WTC11 (cell line): ENCODE data around the gene C1orf198. TPM values are rescaled to one million over a fixed set of nuclear protein-coding genes. Genes with fewer than 3 reads are reported as not detected.
A peak's percentile ranks its signal among the peaks of the same experiment; 100 is the strongest.

Source experiments
- ATAC-seq: fragments of 200-7000 bp; cut with Tn5 transposase; 2 replicates; pipeline ENCODE4 v1.10.0; 2021; ENCODE audit warnings: mild to moderate bottlenecking, moderate library complexity
- CTCF ChIA-PET: fragments of 300-600 bp; sonication (Branson Sonifier 250); formaldehyde crosslinking; loops from one replicate; lab custom pipeline; 2021; ENCODE audit warnings: antibody characterized with exemption; lab: Charles Lee
- POLR2A ChIA-PET: fragments of 350-600 bp; sonication (Branson Sonifier 250); formaldehyde crosslinking; loops from one replicate; lab custom pipeline; 2021; ENCODE audit warnings: antibody characterized with exemption; lab: Charles Lee
- DNase-seq: peaks from one replicate; pipeline ENCODE4 v3.0.0; 2021; ENCODE audit warnings: low spot score
- H3K27ac Mint-ChIP-seq: 2 replicates; pipeline ENCODE4 v1.8.0; 2021; ENCODE audit warnings: mixed read lengths
- H3K27me3 Mint-ChIP-seq: 2 replicates; pipeline ENCODE4 v1.8.0; 2021; ENCODE audit warnings: low read depth, mild to moderate bottlenecking, moderate library complexity, mixed read lengths
- H3K36me3 Mint-ChIP-seq: 2 replicates; pipeline ENCODE4 v1.8.0; 2021; ENCODE audit warnings: mixed read lengths
- H3K4me1 Mint-ChIP-seq: 2 replicates; pipeline ENCODE4 v1.8.0; 2022; ENCODE audit warnings: mixed read lengths
- H3K4me3 Mint-ChIP-seq: 2 replicates; pipeline ENCODE4 v1.8.0; 2021; ENCODE audit warnings: mild to moderate bottlenecking, moderate library complexity, mixed read lengths
- H3K9me3 Mint-ChIP-seq: 2 replicates; pipeline ENCODE4 v1.8.0; 2021; ENCODE audit warnings: mixed read lengths
- CREM ChIP-seq: sonication (generic); formaldehyde crosslinking; IDR thresholded peaks from 2 replicates; pipeline ENCODE4 v1.8.1; 2022; ENCODE audit warnings: mild to moderate bottlenecking, missing genetic modification reagents, moderate library complexity
- FOXJ3 ChIP-seq: sonication (generic); formaldehyde crosslinking; IDR thresholded peaks from 2 replicates; pipeline ENCODE4 v1.9.0; 2021; ENCODE audit warnings: missing genetic modification reagents, mild to moderate bottlenecking, borderline replicate concordance
- JAZF1 ChIP-seq: fragments of 250-450 bp; sonication (Bioruptor Pico); IDR thresholded peaks from 2 replicates; pipeline ENCODE4 v1.9.0; 2021; ENCODE audit warnings: moderate library complexity, mild to moderate bottlenecking, inconsistent platforms
- NR3C1 ChIP-seq: sonication (generic); formaldehyde crosslinking; conservative IDR thresholded peaks from 2 replicates; pipeline ENCODE4 v1.8.1; 2023; ENCODE audit warnings: low read depth, mild to moderate bottlenecking, missing genetic modification reagents
- PRRX2 ChIP-seq: fragments of 250-450 bp; sonication (Bioruptor Pico); IDR thresholded peaks from 2 replicates; pipeline ENCODE4 v1.8.0; 2021; ENCODE audit warnings: mild to moderate bottlenecking
- SOX15 ChIP-seq: fragments of 250-450 bp; sonication (Bioruptor Pico); IDR thresholded peaks from 2 replicates; pipeline ENCODE4 v1.9.0; 2021; ENCODE audit warnings: mild to moderate bottlenecking
- TEAD1 ChIP-seq: sonication (generic); formaldehyde crosslinking; IDR thresholded peaks from 2 replicates; pipeline ENCODE4 v1.8.0; 2022; ENCODE audit warnings: mild to moderate bottlenecking, missing genetic modification reagents
- TP53 ChIP-seq: sonication (generic); formaldehyde crosslinking; IDR thresholded peaks from 2 replicates; pipeline ENCODE4 v1.8.1; 2023; ENCODE audit warnings: mild to moderate bottlenecking, missing genetic modification reagents
- ZBTB21 ChIP-seq: sonication (generic); formaldehyde crosslinking; IDR thresholded peaks from 2 replicates; pipeline ENCODE4 v1.8.1; 2023; ENCODE audit warnings: mild to moderate bottlenecking, missing genetic modification reagents, borderline replicate concordance
- ZNF121 ChIP-seq: sonication (generic); formaldehyde crosslinking; IDR thresholded peaks from 2 replicates; pipeline ENCODE4 v1.8.0; 2023; ENCODE audit warnings: missing genetic modification reagents
- ZNF317 ChIP-seq: sonication (generic); formaldehyde crosslinking; IDR thresholded peaks from 2 replicates; pipeline ENCODE4 v1.8.1; 2023; ENCODE audit warnings: low read depth, mild to moderate bottlenecking, moderate library complexity, missing genetic modification reagents, borderline replicate concordance
- total RNA-seq: library from RNA; stranded (reverse); gene quantifications from 3 replicates; pipeline ENCODE4 v1.2.3, GENCODE V29; 2021
- TF ChIP-seq, protein P1 (sequence below): fragments of 250-450 bp; sonication (Bioruptor Pico); IDR thresholded peaks from 2 replicates; pipeline ENCODE4 v1.9.0; 2021; ENCODE audit warnings: mild to moderate bottlenecking, borderline replicate concordance
- TF ChIP-seq, protein P2 (sequence below): sonication (generic); formaldehyde crosslinking; IDR thresholded peaks from 2 replicates; pipeline ENCODE4 v1.8.0; 2022; ENCODE audit warnings: mild to moderate bottlenecking, missing genetic modification reagents
- TF ChIP-seq, protein P3 (sequence below): sonication (generic); formaldehyde crosslinking; IDR thresholded peaks from 2 replicates; pipeline ENCODE4 v1.8.1; 2022; ENCODE audit warnings: low read depth, missing genetic modification reagents, borderline replicate concordance
- TF ChIP-seq, protein P4 (sequence below): sonication (generic); formaldehyde crosslinking; conservative IDR thresholded peaks from 2 replicates; pipeline ENCODE4 v1.8.1; 2023; ENCODE audit warnings: mild to moderate bottlenecking, low read depth, missing genetic modification reagents, moderate library complexity
- TF ChIP-seq, protein P5 (sequence below): fragments of 250-450 bp; sonication (Bioruptor Pico); IDR thresholded peaks from 2 replicates; pipeline ENCODE4 v1.9.0; 2021; ENCODE audit warnings: mild to moderate bottlenecking
- TF ChIP-seq, protein P6 (sequence below): sonication (generic); formaldehyde crosslinking; IDR thresholded peaks from 2 replicates; pipeline ENCODE4 v1.8.1; 2022; ENCODE audit warnings: low read depth, mild to moderate bottlenecking, moderate library complexity, missing genetic modification reagents, borderline replicate concordance
- TF ChIP-seq, protein P7 (sequence below): fragments of 200-600 bp; IDR thresholded peaks from 2 replicates; pipeline ENCODE4 v1.8.0; 2022; ENCODE audit warnings: antibody characterized with exemption

The C1orf198 gene
- total RNA-seq, 1 experiment from 2014 or later = 26.9 TPM

DNA sequence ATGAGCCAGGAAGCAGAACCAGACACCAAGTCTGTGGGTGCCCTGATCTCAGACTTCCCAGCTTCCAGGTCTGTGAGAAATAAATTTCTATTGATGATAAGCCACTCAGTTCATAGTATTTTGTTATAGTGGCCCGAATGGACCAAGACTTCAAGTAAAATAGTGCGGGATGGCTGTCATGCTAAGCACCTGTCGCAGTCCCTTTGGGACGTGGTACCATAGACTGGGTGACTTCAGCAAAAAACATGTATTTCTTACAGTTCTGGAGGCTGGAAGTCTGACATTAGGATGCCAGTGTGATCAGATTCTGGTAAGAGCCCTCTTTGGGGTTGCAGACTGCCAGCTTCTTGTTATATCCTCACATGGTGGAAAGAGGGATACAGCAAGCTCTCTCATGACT, 2.6 kb upstream of the C1orf198 start (continued):
- TF ChIP-seq, protein P1, sequence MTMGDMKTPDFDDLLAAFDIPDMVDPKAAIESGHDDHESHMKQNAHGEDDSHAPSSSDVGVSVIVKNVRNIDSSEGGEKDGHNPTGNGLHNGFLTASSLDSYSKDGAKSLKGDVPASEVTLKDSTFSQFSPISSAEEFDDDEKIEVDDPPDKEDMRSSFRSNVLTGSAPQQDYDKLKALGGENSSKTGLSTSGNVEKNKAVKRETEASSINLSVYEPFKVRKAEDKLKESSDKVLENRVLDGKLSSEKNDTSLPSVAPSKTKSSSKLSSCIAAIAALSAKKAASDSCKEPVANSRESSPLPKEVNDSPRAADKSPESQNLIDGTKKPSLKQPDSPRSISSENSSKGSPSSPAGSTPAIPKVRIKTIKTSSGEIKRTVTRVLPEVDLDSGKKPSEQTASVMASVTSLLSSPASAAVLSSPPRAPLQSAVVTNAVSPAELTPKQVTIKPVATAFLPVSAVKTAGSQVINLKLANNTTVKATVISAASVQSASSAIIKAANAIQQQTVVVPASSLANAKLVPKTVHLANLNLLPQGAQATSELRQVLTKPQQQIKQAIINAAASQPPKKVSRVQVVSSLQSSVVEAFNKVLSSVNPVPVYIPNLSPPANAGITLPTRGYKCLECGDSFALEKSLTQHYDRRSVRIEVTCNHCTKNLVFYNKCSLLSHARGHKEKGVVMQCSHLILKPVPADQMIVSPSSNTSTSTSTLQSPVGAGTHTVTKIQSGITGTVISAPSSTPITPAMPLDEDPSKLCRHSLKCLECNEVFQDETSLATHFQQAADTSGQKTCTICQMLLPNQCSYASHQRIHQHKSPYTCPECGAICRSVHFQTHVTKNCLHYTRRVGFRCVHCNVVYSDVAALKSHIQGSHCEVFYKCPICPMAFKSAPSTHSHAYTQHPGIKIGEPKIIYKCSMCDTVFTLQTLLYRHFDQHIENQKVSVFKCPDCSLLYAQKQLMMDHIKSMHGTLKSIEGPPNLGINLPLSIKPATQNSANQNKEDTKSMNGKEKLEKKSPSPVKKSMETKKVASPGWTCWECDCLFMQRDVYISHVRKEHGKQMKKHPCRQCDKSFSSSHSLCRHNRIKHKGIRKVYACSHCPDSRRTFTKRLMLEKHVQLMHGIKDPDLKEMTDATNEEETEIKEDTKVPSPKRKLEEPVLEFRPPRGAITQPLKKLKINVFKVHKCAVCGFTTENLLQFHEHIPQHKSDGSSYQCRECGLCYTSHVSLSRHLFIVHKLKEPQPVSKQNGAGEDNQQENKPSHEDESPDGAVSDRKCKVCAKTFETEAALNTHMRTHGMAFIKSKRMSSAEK (CRISPR knock-in tag) = no peak
- TF ChIP-seq ZNF317 (CRISPR knock-in tag) (no peak), FOXJ3 (CRISPR knock-in tag) (no peak), JAZF1 (no peak), ZBTB21 (CRISPR knock-in tag) (no peak), TP53 (CRISPR knock-in tag) (no peak), PRRX2 (CRISPR knock-in tag) (no peak), NR3C1 (CRISPR knock-in tag) (no peak)
- TF ChIP-seq, protein P2, sequence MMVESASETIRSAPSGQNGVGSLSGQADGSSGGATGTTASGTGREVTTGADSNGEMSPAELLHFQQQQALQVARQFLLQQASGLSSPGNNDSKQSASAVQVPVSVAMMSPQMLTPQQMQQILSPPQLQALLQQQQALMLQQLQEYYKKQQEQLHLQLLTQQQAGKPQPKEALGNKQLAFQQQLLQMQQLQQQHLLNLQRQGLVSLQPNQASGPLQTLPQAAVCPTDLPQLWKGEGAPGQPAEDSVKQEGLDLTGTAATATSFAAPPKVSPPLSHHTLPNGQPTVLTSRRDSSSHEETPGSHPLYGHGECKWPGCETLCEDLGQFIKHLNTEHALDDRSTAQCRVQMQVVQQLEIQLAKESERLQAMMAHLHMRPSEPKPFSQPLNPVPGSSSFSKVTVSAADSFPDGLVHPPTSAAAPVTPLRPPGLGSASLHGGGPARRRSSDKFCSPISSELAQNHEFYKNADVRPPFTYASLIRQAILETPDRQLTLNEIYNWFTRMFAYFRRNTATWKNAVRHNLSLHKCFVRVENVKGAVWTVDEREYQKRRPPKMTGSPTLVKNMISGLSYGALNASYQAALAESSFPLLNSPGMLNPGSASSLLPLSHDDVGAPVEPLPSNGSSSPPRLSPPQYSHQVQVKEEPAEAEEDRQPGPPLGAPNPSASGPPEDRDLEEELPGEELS (CRISPR knock-in tag) = no peak
- TF ChIP-seq, protein P3, sequence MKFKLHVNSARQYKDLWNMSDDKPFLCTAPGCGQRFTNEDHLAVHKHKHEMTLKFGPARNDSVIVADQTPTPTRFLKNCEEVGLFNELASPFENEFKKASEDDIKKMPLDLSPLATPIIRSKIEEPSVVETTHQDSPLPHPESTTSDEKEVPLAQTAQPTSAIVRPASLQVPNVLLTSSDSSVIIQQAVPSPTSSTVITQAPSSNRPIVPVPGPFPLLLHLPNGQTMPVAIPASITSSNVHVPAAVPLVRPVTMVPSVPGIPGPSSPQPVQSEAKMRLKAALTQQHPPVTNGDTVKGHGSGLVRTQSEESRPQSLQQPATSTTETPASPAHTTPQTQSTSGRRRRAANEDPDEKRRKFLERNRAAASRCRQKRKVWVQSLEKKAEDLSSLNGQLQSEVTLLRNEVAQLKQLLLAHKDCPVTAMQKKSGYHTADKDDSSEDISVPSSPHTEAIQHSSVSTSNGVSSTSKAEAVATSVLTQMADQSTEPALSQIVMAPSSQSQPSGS (CRISPR knock-in tag) = no peak
- TF ChIP-seq, protein P4, sequence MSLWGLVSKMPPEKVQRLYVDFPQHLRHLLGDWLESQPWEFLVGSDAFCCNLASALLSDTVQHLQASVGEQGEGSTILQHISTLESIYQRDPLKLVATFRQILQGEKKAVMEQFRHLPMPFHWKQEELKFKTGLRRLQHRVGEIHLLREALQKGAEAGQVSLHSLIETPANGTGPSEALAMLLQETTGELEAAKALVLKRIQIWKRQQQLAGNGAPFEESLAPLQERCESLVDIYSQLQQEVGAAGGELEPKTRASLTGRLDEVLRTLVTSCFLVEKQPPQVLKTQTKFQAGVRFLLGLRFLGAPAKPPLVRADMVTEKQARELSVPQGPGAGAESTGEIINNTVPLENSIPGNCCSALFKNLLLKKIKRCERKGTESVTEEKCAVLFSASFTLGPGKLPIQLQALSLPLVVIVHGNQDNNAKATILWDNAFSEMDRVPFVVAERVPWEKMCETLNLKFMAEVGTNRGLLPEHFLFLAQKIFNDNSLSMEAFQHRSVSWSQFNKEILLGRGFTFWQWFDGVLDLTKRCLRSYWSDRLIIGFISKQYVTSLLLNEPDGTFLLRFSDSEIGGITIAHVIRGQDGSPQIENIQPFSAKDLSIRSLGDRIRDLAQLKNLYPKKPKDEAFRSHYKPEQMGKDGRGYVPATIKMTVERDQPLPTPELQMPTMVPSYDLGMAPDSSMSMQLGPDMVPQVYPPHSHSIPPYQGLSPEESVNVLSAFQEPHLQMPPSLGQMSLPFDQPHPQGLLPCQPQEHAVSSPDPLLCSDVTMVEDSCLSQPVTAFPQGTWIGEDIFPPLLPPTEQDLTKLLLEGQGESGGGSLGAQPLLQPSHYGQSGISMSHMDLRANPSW (CRISPR knock-in tag) = no peak
- TF ChIP-seq, protein P5, sequence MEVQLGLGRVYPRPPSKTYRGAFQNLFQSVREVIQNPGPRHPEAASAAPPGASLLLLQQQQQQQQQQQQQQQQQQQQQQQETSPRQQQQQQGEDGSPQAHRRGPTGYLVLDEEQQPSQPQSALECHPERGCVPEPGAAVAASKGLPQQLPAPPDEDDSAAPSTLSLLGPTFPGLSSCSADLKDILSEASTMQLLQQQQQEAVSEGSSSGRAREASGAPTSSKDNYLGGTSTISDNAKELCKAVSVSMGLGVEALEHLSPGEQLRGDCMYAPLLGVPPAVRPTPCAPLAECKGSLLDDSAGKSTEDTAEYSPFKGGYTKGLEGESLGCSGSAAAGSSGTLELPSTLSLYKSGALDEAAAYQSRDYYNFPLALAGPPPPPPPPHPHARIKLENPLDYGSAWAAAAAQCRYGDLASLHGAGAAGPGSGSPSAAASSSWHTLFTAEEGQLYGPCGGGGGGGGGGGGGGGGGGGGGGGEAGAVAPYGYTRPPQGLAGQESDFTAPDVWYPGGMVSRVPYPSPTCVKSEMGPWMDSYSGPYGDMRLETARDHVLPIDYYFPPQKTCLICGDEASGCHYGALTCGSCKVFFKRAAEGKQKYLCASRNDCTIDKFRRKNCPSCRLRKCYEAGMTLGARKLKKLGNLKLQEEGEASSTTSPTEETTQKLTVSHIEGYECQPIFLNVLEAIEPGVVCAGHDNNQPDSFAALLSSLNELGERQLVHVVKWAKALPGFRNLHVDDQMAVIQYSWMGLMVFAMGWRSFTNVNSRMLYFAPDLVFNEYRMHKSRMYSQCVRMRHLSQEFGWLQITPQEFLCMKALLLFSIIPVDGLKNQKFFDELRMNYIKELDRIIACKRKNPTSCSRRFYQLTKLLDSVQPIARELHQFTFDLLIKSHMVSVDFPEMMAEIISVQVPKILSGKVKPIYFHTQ (CRISPR knock-in tag) = no peak

DNA sequence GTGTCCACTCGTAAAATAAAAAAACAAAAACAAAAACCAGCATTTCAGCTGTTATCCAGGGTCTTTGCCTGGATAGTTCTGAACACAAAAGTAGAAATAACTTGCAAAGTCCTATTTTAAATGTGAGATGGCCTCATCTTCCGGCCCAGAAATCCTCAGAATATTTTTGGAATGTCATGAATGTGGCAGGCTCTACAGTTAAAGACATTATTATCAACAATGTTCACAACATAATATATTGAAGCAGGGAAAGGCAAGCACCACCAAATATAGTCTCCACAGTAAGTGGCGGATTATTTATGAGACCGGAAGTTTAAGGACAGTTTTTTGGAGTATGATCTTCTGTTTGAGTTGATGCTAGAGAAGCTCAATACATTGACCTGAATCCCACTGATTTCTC, 1.2 kb upstream of the C1orf198 start:
- no peak for DNase-seq
- ChIA-PET CTCF (interaction anchor here (0.9 to 1.5 kb wide), 2 partner anchors 11 to 74 kb away, joined by 3 to 4 read pairs; no protein-coding TSS in a partner anchor), POLR2A (interaction anchor here (0.7 kb wide), 1 partner anchor 1364 kb away, joined by 3 read pairs; no protein-coding TSS in a partner anchor)
- Mint-ChIP-seq H3K4me1 (peaks cover 28% of the 10 kb centered on the region), H3K9me3 (no peaks in the 10 kb centered on the region), H3K36me3 (0 out of 2 replicates have a peak, but pooled peaks cover 3% of the 10 kb centered on the region), H3K27me3 (peaks cover 12% of the 10 kb centered on the region), H3K27ac (peak overlapping the region; percentile 45; the same call in 1 of the 2 replicates), H3K4me3 (peak overlapping the region; percentile 72)
- no peak for ATAC-seq
- no peak for TF ChIP-seq TEAD1 (CRISPR knock-in tag)
- no peak for TF ChIP-seq ZNF121 (CRISPR knock-in tag)
- TF ChIP-seq CREM = no peak
- TF ChIP-seq, protein P6, sequence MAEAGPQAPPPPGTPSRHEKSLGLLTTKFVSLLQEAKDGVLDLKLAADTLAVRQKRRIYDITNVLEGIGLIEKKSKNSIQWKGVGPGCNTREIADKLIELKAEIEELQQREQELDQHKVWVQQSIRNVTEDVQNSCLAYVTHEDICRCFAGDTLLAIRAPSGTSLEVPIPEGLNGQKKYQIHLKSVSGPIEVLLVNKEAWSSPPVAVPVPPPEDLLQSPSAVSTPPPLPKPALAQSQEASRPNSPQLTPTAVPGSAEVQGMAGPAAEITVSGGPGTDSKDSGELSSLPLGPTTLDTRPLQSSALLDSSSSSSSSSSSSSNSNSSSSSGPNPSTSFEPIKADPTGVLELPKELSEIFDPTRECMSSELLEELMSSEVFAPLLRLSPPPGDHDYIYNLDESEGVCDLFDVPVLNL (CRISPR knock-in tag) = no peak
- TF ChIP-seq, protein P7, sequence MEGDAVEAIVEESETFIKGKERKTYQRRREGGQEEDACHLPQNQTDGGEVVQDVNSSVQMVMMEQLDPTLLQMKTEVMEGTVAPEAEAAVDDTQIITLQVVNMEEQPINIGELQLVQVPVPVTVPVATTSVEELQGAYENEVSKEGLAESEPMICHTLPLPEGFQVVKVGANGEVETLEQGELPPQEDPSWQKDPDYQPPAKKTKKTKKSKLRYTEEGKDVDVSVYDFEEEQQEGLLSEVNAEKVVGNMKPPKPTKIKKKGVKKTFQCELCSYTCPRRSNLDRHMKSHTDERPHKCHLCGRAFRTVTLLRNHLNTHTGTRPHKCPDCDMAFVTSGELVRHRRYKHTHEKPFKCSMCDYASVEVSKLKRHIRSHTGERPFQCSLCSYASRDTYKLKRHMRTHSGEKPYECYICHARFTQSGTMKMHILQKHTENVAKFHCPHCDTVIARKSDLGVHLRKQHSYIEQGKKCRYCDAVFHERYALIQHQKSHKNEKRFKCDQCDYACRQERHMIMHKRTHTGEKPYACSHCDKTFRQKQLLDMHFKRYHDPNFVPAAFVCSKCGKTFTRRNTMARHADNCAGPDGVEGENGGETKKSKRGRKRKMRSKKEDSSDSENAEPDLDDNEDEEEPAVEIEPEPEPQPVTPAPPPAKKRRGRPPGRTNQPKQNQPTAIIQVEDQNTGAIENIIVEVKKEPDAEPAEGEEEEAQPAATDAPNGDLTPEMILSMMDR = no peak
- TF ChIP-seq SOX15 (CRISPR knock-in tag) = no peak
